NB4 (cell line): ENCODE results near the gene OR7C2.

Source experiments
- CTCF ChIP-seq: IDR thresholded peaks from one replicate; pipeline ENCODE4 v1.5.1; 2012; ENCODE audit warnings: low read depth, low read length
- MAX ChIP-seq: IDR thresholded peaks from 2 replicates; pipeline ENCODE4 v1.6.1; 2011; ENCODE audit warnings: low read depth, low read length
- POLR2A ChIP-seq: IDR thresholded peaks from 2 replicates; pipeline ENCODE4 v1.6.1; 2011; ENCODE audit warnings: mild to moderate bottlenecking; ENCODE audit not compliant: insufficient read length; ENCODE audit errors: extremely low read depth

DNA sequence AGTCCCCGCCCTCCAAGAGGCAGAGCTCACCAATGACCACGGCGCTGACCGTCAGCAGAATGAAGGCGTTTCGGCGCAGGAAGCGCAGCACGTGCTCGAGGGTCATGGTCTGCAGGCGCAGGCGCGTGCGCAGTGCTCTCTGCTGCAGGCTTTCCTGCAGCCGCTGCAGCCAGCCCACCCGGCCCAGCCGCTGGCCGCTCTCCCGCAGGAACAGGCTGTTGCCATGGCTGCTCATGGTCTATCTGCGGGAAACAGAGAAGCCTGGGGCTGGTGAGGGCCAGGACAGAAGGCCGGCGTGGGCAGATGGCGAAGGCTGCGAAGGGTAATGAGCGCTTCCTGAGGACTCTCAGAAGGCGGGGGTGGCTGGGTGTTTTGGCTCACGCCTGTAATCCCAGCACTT is 31.4 kb downstream of the OR7C2 start:
- TF ChIP-seq POLR2A (no peak), CTCF (no peak), MAX (no peak)
